H1 (cell line): ENCODE results near the gene TRPV6. TPM values are rescaled to one million over a fixed set of nuclear protein-coding genes. Genes with fewer than 3 reads are reported as not detected.

Experiments
- CTCF ChIA-PET: fragments of 300-600 bp; sonication (Branson Sonifier 250); formaldehyde crosslinking; loops from one replicate; lab custom pipeline; 2021; ENCODE audit not compliant: partially characterized antibody; lab: Charles Lee
- POLR2A ChIA-PET: fragments of 300-600 bp; sonication (Branson Sonifier 250); formaldehyde crosslinking; loops from one replicate; lab custom pipeline; 2021; ENCODE audit warnings: inconsistent platforms; ENCODE audit not compliant: partially characterized antibody; lab: Charles Lee
- DNase-seq, 2 experiments: peaks; one replicate each; pipeline versions ENCODE4 v3.0.0 to v3.0.0-alpha.2; 2010 to 2022; ENCODE audit warnings: low spot score in 2 of 2, low read depth in 1 of 2, mixed read lengths in 1 of 2
- FAIRE-seq: peaks from 2 replicates; lab custom pipeline; 2011; peaks lifted over from hg19 to GRCh38; lab: Jason Lieb, UNC
- H2AFZ ChIP-seq: 2 replicates; pipeline ENCODE4 v1.8.1; 2012; ENCODE audit warnings: low read length, inconsistent platforms
- H2AK5ac ChIP-seq: 2 replicates; pipeline ENCODE4 v1.6.1; 2013; ENCODE audit warnings: low read depth, low read length
- H2BK120ac ChIP-seq: replicated peaks from 2 replicates; pipeline ENCODE3; 2013; ENCODE audit warnings: low read depth, low read length, inconsistent platforms
- H2BK12ac ChIP-seq: 2 replicates; pipeline ENCODE4 v1.6.1; 2013; ENCODE audit warnings: low read depth, low read length
- H2BK15ac ChIP-seq: 2 replicates; pipeline ENCODE4 v1.6.1; 2013; ENCODE audit warnings: low read length
- H2BK20ac ChIP-seq: 2 replicates; pipeline ENCODE4 v1.6.1; 2013; ENCODE audit warnings: low read length
- H2BK5ac ChIP-seq: 2 replicates; pipeline ENCODE4 v1.6.1; 2013; ENCODE audit warnings: low read depth, low read length
- H3K14ac ChIP-seq: 2 replicates; pipeline ENCODE4 v1.6.1; 2013; ENCODE audit warnings: inconsistent platforms; ENCODE audit not compliant: insufficient read length
- H3K18ac ChIP-seq: 2 replicates; pipeline ENCODE4 v1.6.1; 2013; ENCODE audit warnings: low read length; ENCODE audit errors: extremely low read depth
- H3K23ac ChIP-seq: 2 replicates; pipeline ENCODE4 v1.6.1; 2013; ENCODE audit warnings: inconsistent platforms; ENCODE audit not compliant: insufficient read length
- H3K23me2 ChIP-seq: 2 replicates; pipeline ENCODE4 v1.6.1; 2013; ENCODE audit warnings: low read depth, low read length
- H3K27ac ChIP-seq: 2 replicates; pipeline ENCODE4 v1.6.1; 2011; ENCODE audit warnings: low read depth, low read length, inconsistent platforms
- H3K27me3 ChIP-seq, 4 experiments: replicated peaks in 1 of 4; 1 replicate in 1 of 4; 2 replicates in 3 of 4; pipeline versions ENCODE4 v1.6.1 to v1.8.1; 2011 to 2013; ENCODE audit warnings: low read length in 3 of 4, mild to moderate bottlenecking in 3 of 4, inconsistent platforms in 2 of 4, mixed read lengths in 2 of 4, moderate library complexity in 1 of 4; ENCODE audit not compliant: control insufficient read depth in 3 of 4, insufficient read depth in 3 of 4; ENCODE audit errors: extremely low read depth in 1 of 4
- H3K36me3 ChIP-seq, 4 experiments: 2 replicates each; pipeline versions ENCODE4 v1.6.1 to v1.8.1; 2011 to 2013; ENCODE audit warnings: mild to moderate bottlenecking in 4 of 4, low read length in 3 of 4, moderate library complexity in 2 of 4, control low read depth in 1 of 4, inconsistent platforms in 1 of 4; ENCODE audit not compliant: insufficient read depth in 4 of 4, control insufficient read depth in 2 of 4
- H3K4ac ChIP-seq: replicated peaks from 2 replicates; pipeline ENCODE3; 2013; ENCODE audit warnings: low read length, low read depth, mixed read lengths, inconsistent platforms; ENCODE audit not compliant: insufficient read length
- H3K4me1 ChIP-seq, 4 experiments: replicated peaks in 1 of 4; 1 replicate in 1 of 4; 2 replicates in 3 of 4; pipeline versions ENCODE4 v1.6.1 to v1.8.1; 2011 to 2013; ENCODE audit warnings: low read length in 3 of 4, inconsistent platforms in 2 of 4, mixed read lengths in 1 of 4; ENCODE audit not compliant: insufficient read depth in 4 of 4, control insufficient read depth in 3 of 4
- H3K4me2 ChIP-seq, 2 experiments: 2 replicates each; pipeline versions ENCODE4 v1.6.1 to v1.8.1; 2011 to 2013; ENCODE audit warnings: low read depth in 2 of 2, low read length in 2 of 2, control low read depth in 1 of 2, inconsistent platforms in 1 of 2, mild to moderate bottlenecking in 1 of 2; ENCODE audit not compliant: insufficient read depth in 1 of 2
- H3K4me3 ChIP-seq, 4 experiments: fragments of 200-600, 300-600 bp in 1 of 4; sonication (generic), shearing (Covaris generic), sonication (Bioruptor Twin) in 1 of 4; 2 replicates each; pipeline versions ENCODE4 v1.5.1 to v1.8.1; 2011 to 2016; ENCODE audit warnings: low read length in 4 of 4, low read depth in 3 of 4, control low read depth in 2 of 4, inconsistent platforms in 2 of 4, mild to moderate bottlenecking in 2 of 4, mixed read lengths in 1 of 4, moderate library complexity in 1 of 4; ENCODE audit not compliant: insufficient read depth in 2 of 4; ENCODE audit errors: extremely low read depth in 1 of 4
- H3K56ac ChIP-seq: replicated peaks from 2 replicates; pipeline ENCODE3; 2013; ENCODE audit warnings: low read depth, mild to moderate bottlenecking, mixed read lengths, low read length, inconsistent platforms; ENCODE audit not compliant: insufficient read length
- H3K79me1 ChIP-seq: 2 replicates; pipeline ENCODE4 v1.6.1; 2013; ENCODE audit warnings: low read depth, low read length, control low read depth
- H3K79me2 ChIP-seq, 2 experiments: 2 replicates each; pipeline versions ENCODE4 v1.6.1 to v1.8.1; 2012 to 2013; ENCODE audit warnings: low read length in 2 of 2, mild to moderate bottlenecking in 2 of 2, inconsistent platforms in 1 of 2; ENCODE audit not compliant: insufficient read depth in 2 of 2, control insufficient read depth in 1 of 2
- H3K9ac ChIP-seq, 4 experiments: replicated peaks in 1 of 4; 1 replicate in 1 of 4; 2 replicates in 3 of 4; pipeline versions ENCODE4 v1.6.1 to v1.8.1; 2011 to 2013; ENCODE audit warnings: low read depth in 3 of 4, low read length in 3 of 4, control low read depth in 2 of 4, mild to moderate bottlenecking in 2 of 4, moderate library complexity in 2 of 4, inconsistent platforms in 1 of 4; ENCODE audit errors: extremely low read depth in 1 of 4
- H3K9me3 ChIP-seq, 2 experiments: 2 replicates each; pipeline versions ENCODE4 v1.6.1 to v1.8.1; 2012 to 2013; ENCODE audit warnings: mild to moderate bottlenecking in 2 of 2, moderate library complexity in 2 of 2, control low read depth in 1 of 2, inconsistent platforms in 1 of 2, low read depth in 1 of 2, low read length in 1 of 2, mixed read lengths in 1 of 2; ENCODE audit not compliant: insufficient read depth in 2 of 2
- H4K20me1 ChIP-seq, 2 experiments: replicated peaks in 1 of 2; 2 replicates each; pipeline versions ENCODE3 to v1.8.1; 2011 to 2013; ENCODE audit warnings: inconsistent platforms in 2 of 2, low read length in 2 of 2, mild to moderate bottlenecking in 1 of 2; ENCODE audit not compliant: insufficient read depth in 2 of 2, control insufficient read depth in 1 of 2
- H4K5ac ChIP-seq: 2 replicates; pipeline ENCODE4 v1.6.1; 2013; ENCODE audit warnings: low read length, low read depth, mixed read lengths, inconsistent platforms; ENCODE audit not compliant: insufficient read length
- H4K8ac ChIP-seq: 2 replicates; pipeline ENCODE4 v1.8.0; 2013; ENCODE audit warnings: mild to moderate bottlenecking, moderate library complexity, low read length, inconsistent platforms; ENCODE audit not compliant: insufficient read depth; ENCODE audit errors: extremely low read depth
- H4K91ac ChIP-seq: replicated peaks from 2 replicates; pipeline ENCODE3; 2013; ENCODE audit warnings: low read length, mixed read lengths, inconsistent platforms; ENCODE audit not compliant: insufficient read length
- CBX5 ChIP-seq: fragments of 300-800, 300-1000 bp; sonication (generic); IDR thresholded peaks from 2 replicates; pipeline ENCODE4 v1.7.1; 2016; ENCODE audit warnings: antibody characterized with exemption, low read length, low read depth
- CEBPB ChIP-seq: IDR thresholded peaks from 2 replicates; pipeline ENCODE4 v1.6.1; 2012; ENCODE audit warnings: low read depth, low read length
- CTBP2 ChIP-seq: IDR thresholded peaks from 2 replicates; pipeline ENCODE4 v1.7.0; 2011; ENCODE audit warnings: borderline replicate concordance, mild to moderate bottlenecking, moderate library complexity, mixed read lengths, low read length; ENCODE audit not compliant: insufficient read depth, insufficient read length
- EP300 ChIP-seq, 2 experiments: IDR thresholded peaks; 1 replicate in 1 of 2; 2 replicates in 1 of 2; pipeline ENCODE4 v1.6.1; 2011 to 2012; ENCODE audit warnings: low read depth in 2 of 2, low read length in 2 of 2, mild to moderate bottlenecking in 2 of 2, borderline replicate concordance in 1 of 2, inconsistent platforms in 1 of 2, moderate library complexity in 1 of 2
- FOSL1 ChIP-seq: IDR thresholded peaks from 2 replicates; pipeline ENCODE4 v1.6.1; 2011; ENCODE audit warnings: mild to moderate bottlenecking, low read depth, low read length, moderate library complexity; ENCODE audit not compliant: insufficient read depth
- HDAC2 ChIP-seq, 2 experiments: fragments of 300-600 bp in 1 of 2; sonication (generic) in 1 of 2; IDR thresholded peaks; 2 replicates each; pipeline ENCODE4 v1.6.1; 2011 to 2012; ENCODE audit warnings: low read depth in 2 of 2, low read length in 2 of 2, mild to moderate bottlenecking in 2 of 2, moderate library complexity in 2 of 2, borderline replicate concordance in 1 of 2, inconsistent platforms in 1 of 2
- KDM1A ChIP-seq: fragments of 200-600, 300-600 bp; sonication (generic); IDR thresholded peaks from 2 replicates; pipeline ENCODE4 v1.7.1; 2016; ENCODE audit warnings: mild to moderate bottlenecking, low read length, borderline replicate concordance
- KDM4A ChIP-seq: IDR thresholded peaks from one replicate; pipeline ENCODE4 v1.7.1; 2012; ENCODE audit warnings: low read depth, mild to moderate bottlenecking, moderate library complexity, low read length, inconsistent platforms; ENCODE audit not compliant: severe bottlenecking
- MAX ChIP-seq: IDR thresholded peaks from 2 replicates; pipeline ENCODE4 v1.6.1; 2012; ENCODE audit warnings: inconsistent platforms
- NANOG ChIP-seq: IDR thresholded peaks from 2 replicates; pipeline ENCODE4 v1.6.1; 2011; ENCODE audit warnings: low read length, low read depth, mild to moderate bottlenecking, inconsistent platforms; ENCODE audit not compliant: insufficient read depth, poor library complexity, severe bottlenecking
- SP4 ChIP-seq: IDR thresholded peaks from 2 replicates; pipeline ENCODE4 v1.6.1; 2012; ENCODE audit warnings: low read length, inconsistent platforms
- SRF ChIP-seq: IDR thresholded peaks from 2 replicates; pipeline ENCODE4 v1.6.1; 2011; ENCODE audit warnings: mild to moderate bottlenecking, low read depth, low read length, moderate library complexity
- TCF12 ChIP-seq: IDR thresholded peaks from 2 replicates; pipeline ENCODE4 v1.6.1; 2011; ENCODE audit warnings: low read depth, mild to moderate bottlenecking, low read length
- YY1 ChIP-seq: IDR thresholded peaks from 2 replicates; pipeline ENCODE4 v1.6.1; 2011; ENCODE audit warnings: low read depth, mild to moderate bottlenecking, low read length
- WGBS, 2 experiments: shearing (Covaris generic) in 1 of 2; methylation state at CpG; one replicate each; pipeline versions ENCODE4 v1.1.6 to v1.1.7; 2013 to 2015; ENCODE audit warnings: low lambda C conversion rate in 2 of 2, mixed read lengths in 2 of 2, inconsistent platforms in 1 of 2, low coverage in 1 of 2, missing lambda C conversion rate in 1 of 2; ENCODE audit not compliant: insufficient replicate concordance in 2 of 2, insufficient coverage in 1 of 2, insufficient read length in 1 of 2; ENCODE audit errors: extremely low coverage in 1 of 2, missing lambda C conversion rate in 1 of 2; 5-methylcytosine and 5-hydroxymethylcytosine counted together
- polyA plus RNA-seq, 7 experiments: library from polyadenylated mRNA; depleted of rRNA in 3 of 7; stranded (reverse) in 5 of 7; unstranded in 2 of 7; fragments of >200 nt in 5 of 7; fragments of 200-250 nt in 2 of 7; gene quantifications; 1 replicate in 5 of 7; 2 replicates in 1 of 7; 4 replicates in 1 of 7; pipeline versions ENCODE4 v1.2.1 to v1.2.3, GENCODE V29; 2011 to 2013; ENCODE audit warnings: missing spikeins in 2 of 7, mixed read lengths in 2 of 7
- total RNA-seq: library from RNA; stranded (reverse); fragmentation: NEBNext Ultra II Directional; extraction: Animal tissue kit (Norgen Biotek cat#: 25700); gene quantifications from 2 replicates; pipeline ENCODE4 v1.2.1, GENCODE V29; 2021

The TRPV6 gene
- total and polyA plus RNA-seq, 2 of the 8 experiments (the other 6 are each of a cell fraction or from before 2014, with no cell fraction given), result 0.52 to 1.1 TPM

GRCh38 chr7:142836426-142836825 is 49.1 kb downstream of the TRPV6 start:
- Histone ChIP-seq H4K91ac (no peak overlapping the region), H2AFZ (no peak overlapping the region), H4K20me1 (no peaks in the 10 kb centered on the region), H3K4me1 (no peaks in the 10 kb centered on the region), H3K27ac (no peak overlapping the region), H2AK5ac (no peak overlapping the region), H3K23me2 (no peaks in the 10 kb centered on the region), H3K56ac (no peak overlapping the region), H2BK15ac (no peak overlapping the region), H3K79me2 (no peaks in the 10 kb centered on the region), H4K5ac (no peak overlapping the region), H3K9ac (no peak overlapping the region), H2BK5ac (no peak overlapping the region), H3K4ac (no peak overlapping the region), H3K23ac (no peak overlapping the region), H3K4me3 (no peak overlapping the region), H3K27me3 (no peaks in the 10 kb centered on the region), H2BK120ac (no peak overlapping the region), H4K8ac (no peak overlapping the region), H3K4me2 (no peak overlapping the region), H3K14ac (no peak overlapping the region), H2BK12ac (no peak overlapping the region), H3K36me3 (no peaks in the 10 kb centered on the region), H3K79me1 (no peaks in the 10 kb centered on the region), H2BK20ac (no peak overlapping the region), H3K18ac (no peak overlapping the region), H3K9me3 (no peaks in the 10 kb centered on the region)
- no peak for FAIRE-seq
- DNase-seq, result no peak
- ChIA-PET POLR2A (no interaction called here), CTCF (interaction anchor here (0.9 to 1.8 kb wide), 17 partner anchors 16 to 379 kb away, joined by 3 to 7 read pairs (median 3); partner anchors contain the start of gene EPHB6)
- WGBS, 2 experiments, result 91% methylated on average over 3 of the region's 3 CpGs; no CpG with 5 or more reads in 1 of the 2 experiments
- TF ChIP-seq EP300 (IDR thresholded peaks at IDR 0.05; ENCODE audit: borderline replicate concordance in 1 of 2, low read depth in 2 of 2, low read length in 2 of 2), result no peak
- no peak for TF ChIP-seq MAX
- TF ChIP-seq YY1, result no peak
- no peak for TF ChIP-seq TCF12
- no peak for TF ChIP-seq NANOG
- no peak for TF ChIP-seq SRF
- TF ChIP-seq HDAC2 (IDR thresholded peaks at IDR 0.05; ENCODE audit: borderline replicate concordance in 1 of 2, low read depth in 2 of 2, low read length in 2 of 2), result no peak
- no peak for TF ChIP-seq CTBP2
- no peak for TF ChIP-seq KDM4A
- no peak for TF ChIP-seq FOSL1
- TF ChIP-seq SP4, result no peak
- no peak for TF ChIP-seq KDM1A
- TF ChIP-seq CEBPB, result no peak
- TF ChIP-seq CBX5, result no peak
